ENCODE results near the gene AP3B2. TPM values are rescaled to one million over a fixed set of nuclear protein-coding genes. Genes with fewer than 3 reads are reported as not detected.

AP3B2 gene
- polyA plus RNA-seq, 12 donors, result 0.20 to 2.6 (median 0.36) TPM; not detected in 2

Other genes with a start within 250 kb of the AP3B2 start
- 1,000 to 10,000 TPM; 2,266 to 6,063 (median 2,811) TPM for gene RPS17, start 169.4 kb downstream of the AP3B2 start, polyA plus RNA-seq (ENCODE audit: insufficient read length in 12 of 12)
- gene CPEB1, start 62.5 kb downstream of the AP3B2 start, polyA plus RNA-seq (ENCODE audit: insufficient read length in 12 of 12), result 1 to 10 TPM in 2 of 12 donors, under 1 TPM in 8, not detected in 2; 0.25 to 1.2 (median 0.71) TPM
- gene FSD2, start 96.2 kb upstream of the AP3B2 start, polyA plus RNA-seq (ENCODE audit: insufficient read length in 12 of 12), result 10 to 100 TPM in 11 of 12 donors, not detected in 1; 13.5 to 79.0 (median 54.6) TPM
- gene WHAMM, start 99.8 kb upstream of the AP3B2 start, polyA plus RNA-seq (ENCODE audit: insufficient read length in 12 of 12), result 10 to 100 TPM in 7 of 12 donors, 1 to 10 TPM in 4, not detected in 1; 6.5 to 14.5 (median 11.3) TPM
- 10 to 100 TPM; 18.9 to 46.2 (median 32.1) TPM for gene HOMER2, start 242.8 kb upstream of the AP3B2 start, polyA plus RNA-seq (ENCODE audit: insufficient read length in 12 of 12)

Measured in muscle of arm (tissue), 12 donors.